ENCODE results near the gene ARSI.
A peak's percentile ranks its signal among the peaks of the same experiment; 100 is the strongest.

The ARSI gene

DNA sequence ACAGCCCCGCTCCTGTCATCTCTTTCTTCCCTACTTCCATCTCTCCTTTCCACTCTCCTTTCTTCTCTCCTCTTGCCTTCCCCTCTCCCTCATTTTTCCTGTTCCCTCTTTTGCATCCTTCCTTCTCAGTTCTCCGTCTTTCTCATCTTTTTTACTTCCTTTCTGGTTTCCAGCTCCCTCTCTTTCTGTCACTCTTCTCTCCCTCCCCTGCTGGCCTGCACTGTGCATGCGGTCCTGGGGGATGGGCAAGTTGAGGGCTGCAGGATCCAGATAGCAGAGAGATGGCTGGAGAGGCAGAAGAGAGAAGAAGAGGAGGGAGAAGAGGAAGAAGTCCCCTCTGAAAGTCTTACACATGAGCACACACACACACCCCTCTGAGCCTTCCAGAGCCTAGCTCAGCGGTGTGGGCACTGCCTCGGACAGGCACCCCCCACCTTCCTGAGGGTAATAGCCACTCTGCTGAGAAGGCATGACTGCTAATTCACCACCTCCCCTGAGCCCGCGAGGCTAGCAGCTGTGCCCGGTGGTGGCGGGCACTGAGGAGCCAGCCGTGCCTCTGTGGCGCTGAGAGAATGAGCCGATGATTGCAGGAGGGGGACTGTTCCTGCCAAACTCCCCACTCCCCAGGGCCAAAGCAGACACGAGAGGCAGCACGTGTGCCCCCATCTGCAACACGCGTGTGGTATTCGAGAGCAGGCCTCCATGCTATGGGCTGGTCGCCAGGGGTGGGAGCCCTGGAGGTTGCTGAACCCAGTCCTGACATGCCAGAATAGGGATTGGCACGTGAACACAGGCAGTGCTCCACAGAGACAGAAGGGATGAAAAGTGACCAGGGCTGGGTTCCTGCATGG is 9.4 kb downstream of the ARSI start:
- no peak for TF ChIP-seq ZFX (IDR thresholded peaks at IDR 0.05; ENCODE audit: borderline replicate concordance)
- TF ChIP-seq, protein P1, sequence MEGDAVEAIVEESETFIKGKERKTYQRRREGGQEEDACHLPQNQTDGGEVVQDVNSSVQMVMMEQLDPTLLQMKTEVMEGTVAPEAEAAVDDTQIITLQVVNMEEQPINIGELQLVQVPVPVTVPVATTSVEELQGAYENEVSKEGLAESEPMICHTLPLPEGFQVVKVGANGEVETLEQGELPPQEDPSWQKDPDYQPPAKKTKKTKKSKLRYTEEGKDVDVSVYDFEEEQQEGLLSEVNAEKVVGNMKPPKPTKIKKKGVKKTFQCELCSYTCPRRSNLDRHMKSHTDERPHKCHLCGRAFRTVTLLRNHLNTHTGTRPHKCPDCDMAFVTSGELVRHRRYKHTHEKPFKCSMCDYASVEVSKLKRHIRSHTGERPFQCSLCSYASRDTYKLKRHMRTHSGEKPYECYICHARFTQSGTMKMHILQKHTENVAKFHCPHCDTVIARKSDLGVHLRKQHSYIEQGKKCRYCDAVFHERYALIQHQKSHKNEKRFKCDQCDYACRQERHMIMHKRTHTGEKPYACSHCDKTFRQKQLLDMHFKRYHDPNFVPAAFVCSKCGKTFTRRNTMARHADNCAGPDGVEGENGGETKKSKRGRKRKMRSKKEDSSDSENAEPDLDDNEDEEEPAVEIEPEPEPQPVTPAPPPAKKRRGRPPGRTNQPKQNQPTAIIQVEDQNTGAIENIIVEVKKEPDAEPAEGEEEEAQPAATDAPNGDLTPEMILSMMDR (IDR thresholded peaks at IDR 0.05): no peak
- no peak overlapping the region for H3K27ac ChIP-seq

GRCh38 chr5:150291388-150292385 is 11.0 kb downstream of the ARSI start:
- TF ChIP-seq, protein P1 (IDR thresholded peaks at IDR 0.05): no peak
- no peak for TF ChIP-seq ZFX (IDR thresholded peaks at IDR 0.05; ENCODE audit: borderline replicate concordance)
- H3K27ac ChIP-seq: no peak overlapping the region

GRCh38 chr5:150289551-150290390 is 12.9 kb downstream of the ARSI start, which contains the start of gene CAMK2A:
Gene CAMK2A (minus strand): TSS chr5:150289773. CDS start chr5:150289625, 148 bp downstream.
- H3K27ac ChIP-seq: no peak within 1 kb of the TSS
- no peak for TF ChIP-seq ZFX (IDR thresholded peaks at IDR 0.05; ENCODE audit: borderline replicate concordance)
- TF ChIP-seq, protein P1 (IDR thresholded peaks at IDR 0.05): no peak

DNA sequence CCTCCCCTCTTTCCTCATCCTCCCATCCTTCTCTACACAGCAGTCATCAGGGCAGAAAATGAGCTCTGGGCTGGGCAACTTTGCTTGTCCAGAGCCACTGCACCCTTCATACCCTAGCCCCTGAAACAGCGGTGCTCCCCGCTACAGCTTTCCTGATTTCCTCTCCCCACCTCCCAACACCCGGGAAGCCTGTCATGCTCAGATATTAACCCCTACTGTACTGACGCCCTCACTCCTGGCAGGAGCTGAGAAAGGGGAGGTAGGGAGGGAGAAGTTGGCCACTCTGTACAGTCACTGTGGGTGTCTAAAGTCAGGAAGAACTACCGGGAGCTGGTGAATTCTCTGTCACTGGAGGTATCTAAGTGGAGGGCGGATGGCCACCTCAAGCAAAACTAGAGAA is 13.9 kb downstream of the ARSI start:
- TF ChIP-seq, protein P1 (IDR thresholded peaks at IDR 0.05): no peak
- no peak for TF ChIP-seq ZFX (IDR thresholded peaks at IDR 0.05; ENCODE audit: borderline replicate concordance)
- no peak overlapping the region for H3K27ac ChIP-seq

DNA sequence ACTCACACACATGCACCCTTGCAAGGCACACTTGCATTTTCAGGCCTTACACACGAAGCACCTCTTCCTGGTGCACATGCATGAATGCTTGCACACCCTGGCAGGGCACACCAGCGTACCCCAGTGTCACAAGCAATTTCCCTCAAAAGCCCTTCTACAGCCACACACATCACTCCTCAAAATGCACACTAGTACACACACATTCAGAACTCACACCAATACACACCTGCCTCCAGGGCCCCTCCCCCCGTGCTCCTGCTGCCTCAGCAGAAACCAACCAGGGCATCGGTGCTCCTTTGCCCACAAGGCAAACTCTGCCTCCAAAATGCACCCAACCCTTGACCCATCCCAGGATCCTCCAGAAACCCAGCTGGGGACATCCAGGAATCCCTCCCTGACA is 14.3 kb downstream of the ARSI start:
- H3K27ac ChIP-seq: no peak overlapping the region
- TF ChIP-seq, protein P1 (IDR thresholded peaks at IDR 0.05): no peak
- no peak for TF ChIP-seq ZFX (IDR thresholded peaks at IDR 0.05; ENCODE audit: borderline replicate concordance)

GRCh38 chr5:150286820-150287219 is 15.9 kb downstream of the ARSI start:
- no peak for TF ChIP-seq ZFX (IDR thresholded peaks at IDR 0.05; ENCODE audit: borderline replicate concordance)
- TF ChIP-seq, protein P1 (IDR thresholded peaks at IDR 0.05): peak; percentile 60
- no peak overlapping the region for H3K27ac ChIP-seq
